Measurements from ENCODE around the gene PCDHA4.
A peak's percentile ranks its signal among the peaks of the same experiment; 100 is the strongest.
"Not testable (repeated sequence)": the region's sequence is repeated elsewhere in the genome, so short reads cannot be mapped to it uniquely, and the experiment has no call there.

Gene PCDHA4

DNA sequence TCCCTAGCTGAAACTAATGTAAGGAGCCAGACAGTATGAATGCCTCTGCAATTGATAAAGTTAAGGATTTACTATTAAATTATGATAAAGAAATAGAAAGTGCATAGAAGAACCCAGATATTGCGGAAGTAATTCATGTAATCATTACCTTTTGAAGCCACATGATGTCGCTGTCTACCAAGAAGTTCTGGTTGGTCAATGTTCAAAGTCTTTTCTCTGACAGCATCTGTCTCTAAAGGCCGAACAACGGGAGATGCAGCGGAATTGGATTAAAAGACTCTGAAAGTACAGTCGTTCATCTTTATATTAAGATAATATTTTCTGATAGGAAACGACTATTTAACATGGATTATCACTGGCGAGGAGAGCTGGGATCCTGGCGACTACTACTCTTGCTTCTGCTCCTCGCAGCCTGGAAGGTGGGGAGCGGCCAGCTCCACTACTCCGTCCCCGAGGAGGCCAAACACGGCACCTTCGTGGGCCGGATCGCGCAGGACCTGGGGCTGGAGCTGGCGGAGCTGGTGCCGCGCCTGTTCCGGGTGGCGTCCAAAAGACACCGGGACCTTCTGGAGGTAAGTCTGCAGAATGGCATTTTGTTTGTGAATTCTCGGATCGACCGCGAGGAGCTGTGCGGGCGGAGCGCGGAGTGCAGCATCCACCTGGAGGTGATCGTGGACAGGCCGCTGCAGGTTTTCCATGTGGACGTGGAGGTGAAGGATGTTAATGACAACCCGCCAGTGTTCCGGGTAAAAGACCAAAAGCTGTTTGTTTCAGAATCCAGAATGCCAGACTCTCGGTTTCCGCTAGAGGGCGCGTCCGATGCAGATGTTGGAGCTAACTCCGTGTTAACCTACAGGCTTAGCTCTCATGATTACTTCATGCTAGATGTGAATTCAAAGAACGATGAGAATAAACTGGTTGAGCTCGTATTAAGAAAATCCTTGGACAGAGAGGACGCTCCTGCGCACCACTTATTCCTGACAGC lies 34.4 kb downstream of the PCDHA4 start, which contains the start of gene PCDHA8:
Gene PCDHA8 (plus strand): TSS at position 210 of the 985 bp plus-strand sequence. CDS start 135 bp downstream, at position 345.
- WGBS (ENCODE audit: insufficient coverage, insufficient read length) = no CpG with 5 or more reads among the region's 47 CpGs
- Histone ChIP-seq H3K4me1 (ENCODE audit: control insufficient read depth, insufficient read depth, low read length) (0 out of 2 replicates have a peak, but pooled peaks cover 2% of the 10 kb centered on the region), H3K36me3 (ENCODE audit: control insufficient read depth, insufficient read depth, low read length) (no peaks in the 10 kb centered on the region), H3K4me3 (ENCODE audit: low read length) (peak within 1 kb of the TSS; percentile 37; the same call in 1 of the 2 replicates), H3K27ac (ENCODE audit: low read length) (no peak within 1 kb of the TSS), H3K27me3 (ENCODE audit: control insufficient read depth, insufficient read depth, low read length) (no peaks in the 10 kb centered on the region), H3K9me3 (ENCODE audit: control insufficient read depth, insufficient read depth, low read length) (no peaks in the 10 kb centered on the region)
- DNase-seq (ENCODE audit: low read depth, low spot score) = no peak

- no CpG with 5 or more reads among the region's 87 CpGs for WGBS (ENCODE audit: insufficient coverage, insufficient read length)
- Histone ChIP-seq H3K36me3 (ENCODE audit: control insufficient read depth, insufficient read depth, low read length) (no peaks in the 10 kb centered on the region), H3K9me3 (ENCODE audit: control insufficient read depth, insufficient read depth, low read length) (no peaks in the 10 kb centered on the region), H3K27me3 (ENCODE audit: control insufficient read depth, insufficient read depth, low read length) (no peaks in the 10 kb centered on the region), H3K4me3 (ENCODE audit: low read length) (no peak overlapping the region), H3K4me1 (ENCODE audit: control insufficient read depth, insufficient read depth, low read length) (0 out of 2 replicates have a peak, but pooled peaks cover 2% of the 10 kb centered on the region), H3K27ac (ENCODE audit: low read length) (no peak overlapping the region)
- no peak for DNase-seq (ENCODE audit: low read depth, low spot score)
Measured at GRCh38 chr5:140842798-140843733, 36.2 kb downstream of the PCDHA4 start.

DNA sequence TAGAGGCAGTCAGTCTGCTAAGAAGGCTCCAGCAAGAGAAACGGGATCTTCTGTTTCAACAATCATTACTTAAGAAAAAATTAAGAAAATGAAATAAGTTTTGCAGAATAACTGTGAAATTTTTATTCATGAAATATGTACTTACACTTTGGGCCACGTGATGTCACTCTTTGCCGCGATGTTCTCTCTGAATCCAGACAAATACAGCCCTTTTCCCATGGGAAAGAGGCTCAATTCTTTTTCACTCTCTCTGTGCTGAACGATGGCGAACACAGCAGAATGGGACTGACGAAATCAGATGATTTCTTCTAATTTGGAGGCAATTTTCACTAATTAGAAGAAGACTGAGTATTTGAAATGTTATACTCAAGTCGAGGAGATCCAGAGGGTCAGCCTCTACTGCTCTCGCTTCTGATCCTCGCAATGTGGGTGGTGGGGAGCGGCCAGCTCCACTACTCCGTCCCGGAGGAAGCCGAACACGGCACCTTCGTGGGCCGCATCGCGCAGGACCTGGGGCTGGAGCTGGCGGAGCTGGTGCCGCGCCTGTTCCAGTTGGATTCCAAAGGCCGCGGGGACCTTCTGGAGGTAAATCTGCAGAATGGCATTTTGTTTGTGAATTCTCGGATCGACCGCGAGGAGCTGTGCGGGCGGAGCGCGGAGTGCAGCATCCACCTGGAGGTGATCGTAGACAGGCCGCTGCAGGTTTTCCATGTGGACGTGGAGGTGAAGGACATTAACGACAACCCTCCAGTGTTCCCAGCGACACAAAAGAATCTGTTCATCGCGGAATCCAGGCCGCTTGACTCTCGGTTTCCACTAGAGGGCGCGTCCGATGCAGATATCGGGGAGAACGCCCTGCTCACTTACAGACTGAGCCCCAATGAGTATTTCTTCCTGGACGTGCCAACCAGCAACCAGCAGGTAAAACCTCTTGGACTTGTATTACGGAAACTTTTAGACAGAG lies 41.6 kb downstream of the PCDHA4 start, which contains the start of gene PCDHA9:
Gene PCDHA9 (plus strand): TSS at position 244 of the 964 bp plus-strand sequence. CDS start 114 bp downstream, at position 358.
- not testable (repeated sequence) for H3K4me3 ChIP-seq (ENCODE audit: low read length); H3K4me1 ChIP-seq (ENCODE audit: control insufficient read depth, insufficient read depth, low read length); H3K36me3 ChIP-seq (ENCODE audit: control insufficient read depth, insufficient read depth, low read length); DNase-seq (ENCODE audit: low read depth, low spot score); H3K27me3 ChIP-seq (ENCODE audit: control insufficient read depth, insufficient read depth, low read length); H3K27ac ChIP-seq (ENCODE audit: low read length); H3K9me3 ChIP-seq (ENCODE audit: control insufficient read depth, insufficient read depth, low read length)
- no CpG with 5 or more reads among the region's 48 CpGs for WGBS (ENCODE audit: insufficient coverage, insufficient read length)

DNA sequence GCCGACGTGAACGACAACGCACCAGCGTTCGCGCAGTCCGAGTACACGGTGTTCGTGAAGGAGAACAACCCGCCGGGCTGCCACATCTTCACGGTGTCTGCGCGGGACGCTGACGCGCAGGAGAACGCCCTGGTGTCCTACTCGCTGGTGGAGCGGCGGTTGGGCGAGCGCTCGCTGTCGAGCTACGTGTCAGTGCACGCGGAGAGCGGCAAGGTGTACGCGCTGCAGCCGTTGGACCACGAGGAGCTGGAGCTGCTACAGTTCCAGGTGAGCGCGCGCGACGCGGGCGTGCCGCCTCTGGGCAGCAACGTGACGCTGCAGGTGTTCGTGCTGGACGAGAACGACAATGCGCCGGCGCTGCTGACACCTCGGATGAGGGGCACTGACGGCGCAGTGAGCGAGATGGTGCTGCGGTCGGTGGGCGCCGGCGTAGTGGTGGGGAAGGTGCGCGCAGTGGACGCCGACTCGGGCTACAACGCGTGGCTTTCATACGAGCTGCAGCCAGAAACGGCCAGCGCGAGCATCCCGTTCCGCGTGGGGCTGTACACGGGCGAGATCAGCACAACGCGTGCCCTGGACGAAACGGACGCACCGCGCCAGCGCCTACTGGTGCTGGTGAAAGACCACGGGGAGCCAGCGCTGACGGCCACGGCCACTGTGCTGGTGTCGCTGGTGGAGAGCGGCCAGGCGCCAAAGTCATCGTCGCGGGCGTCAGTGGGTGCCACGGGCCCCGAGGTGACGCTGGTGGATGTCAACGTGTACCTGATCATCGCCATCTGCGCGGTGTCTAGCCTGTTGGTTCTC lies 43.2 kb downstream of the PCDHA4 start:
- not testable (repeated sequence) for H3K27ac ChIP-seq (ENCODE audit: low read length); H3K4me3 ChIP-seq (ENCODE audit: low read length); DNase-seq (ENCODE audit: low read depth, low spot score); H3K36me3 ChIP-seq (ENCODE audit: control insufficient read depth, insufficient read depth, low read length); H3K27me3 ChIP-seq (ENCODE audit: control insufficient read depth, insufficient read depth, low read length); H3K9me3 ChIP-seq (ENCODE audit: control insufficient read depth, insufficient read depth, low read length); H3K4me1 ChIP-seq (ENCODE audit: control insufficient read depth, insufficient read depth, low read length)
- WGBS (ENCODE audit: insufficient coverage, insufficient read length) = no CpG with 5 or more reads among the region's 101 CpGs

- no peak for DNase-seq (ENCODE audit: low read depth, low spot score)
Measured at GRCh38 chr5:140855772-140856674, 49.2 kb downstream of the PCDHA4 start, which contains the start of gene PCDHA10. Gene PCDHA10, plus strand, starts transcription at chr5:140855897. Its CDS starts 152 bp downstream, at chr5:140856049.

DNA sequence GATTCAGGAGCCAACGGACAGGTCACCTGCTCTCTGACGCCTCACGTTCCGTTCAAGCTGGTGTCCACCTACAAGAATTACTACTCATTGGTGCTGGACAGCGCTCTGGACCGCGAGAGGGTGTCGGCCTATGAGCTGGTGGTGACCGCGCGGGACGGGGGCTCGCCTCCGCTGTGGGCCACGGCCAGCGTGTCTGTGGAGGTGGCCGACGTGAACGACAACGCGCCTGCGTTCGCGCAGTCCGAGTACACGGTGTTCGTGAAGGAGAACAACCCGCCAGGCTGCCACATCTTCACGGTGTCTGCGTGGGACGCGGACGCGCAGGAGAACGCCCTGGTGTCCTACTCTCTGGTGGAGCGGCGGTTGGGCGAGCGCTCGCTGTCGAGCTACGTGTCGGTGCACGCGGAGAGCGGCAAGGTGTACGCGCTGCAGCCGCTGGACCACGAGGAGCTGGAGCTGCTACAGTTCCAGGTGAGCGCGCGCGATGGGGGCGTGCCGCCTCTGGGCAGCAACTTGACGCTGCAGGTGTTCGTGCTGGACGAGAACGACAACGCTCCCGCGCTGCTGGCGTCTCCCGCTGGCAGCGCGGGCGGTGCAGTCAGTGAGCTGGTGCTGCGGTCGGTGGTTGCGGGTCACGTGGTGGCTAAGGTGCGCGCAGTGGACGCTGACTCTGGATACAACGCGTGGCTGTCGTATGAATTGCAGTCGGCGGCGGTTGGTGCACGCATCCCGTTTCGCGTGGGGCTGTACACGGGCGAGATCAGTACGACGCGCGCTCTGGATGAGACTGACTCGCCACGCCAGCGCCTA lies 50.5 kb downstream of the PCDHA4 start:
- H3K27me3 ChIP-seq (ENCODE audit: control insufficient read depth, insufficient read depth, low read length) = no peaks in the 10 kb centered on the region
- no CpG with 5 or more reads among the region's 94 CpGs for WGBS (ENCODE audit: insufficient coverage, insufficient read length)
- H3K27ac ChIP-seq (ENCODE audit: low read length) = no peak overlapping the region
- no peak for DNase-seq (ENCODE audit: low read depth, low spot score)
- H3K36me3 ChIP-seq (ENCODE audit: control insufficient read depth, insufficient read depth, low read length) = peaks cover 4% of the 10 kb centered on the region; the same call in 1 of the 2 replicates
- H3K4me1 ChIP-seq (ENCODE audit: control insufficient read depth, insufficient read depth, low read length) = peaks cover 1% of the 10 kb centered on the region; the same call in 1 of the 2 replicates
- no peaks in the 10 kb centered on the region for H3K9me3 ChIP-seq (ENCODE audit: control insufficient read depth, insufficient read depth, low read length)
- H3K4me3 ChIP-seq (ENCODE audit: low read length) = no peak overlapping the region

More at GRCh38 chr5:140855772-140856674, 49.2 kb downstream of the PCDHA4 start, which contains the start of gene PCDHA10:
- Histone ChIP-seq H3K4me1 (ENCODE audit: control insufficient read depth, insufficient read depth, low read length) (peaks cover 1% of the 10 kb centered on the region; the same call in 1 of the 2 replicates), H3K9me3 (ENCODE audit: control insufficient read depth, insufficient read depth, low read length) (no peaks in the 10 kb centered on the region), H3K27ac (ENCODE audit: low read length) (no peak within 1 kb of the TSS), H3K36me3 (ENCODE audit: control insufficient read depth, insufficient read depth, low read length) (peaks cover 4% of the 10 kb centered on the region; the same call in 1 of the 2 replicates), H3K4me3 (ENCODE audit: low read length) (peak within 1 kb of the TSS; percentile 65; the same call in 1 of the 2 replicates), H3K27me3 (ENCODE audit: control insufficient read depth, insufficient read depth, low read length) (no peaks in the 10 kb centered on the region)
- no CpG with 5 or more reads among the region's 44 CpGs for WGBS (ENCODE audit: insufficient coverage, insufficient read length)

DNA sequence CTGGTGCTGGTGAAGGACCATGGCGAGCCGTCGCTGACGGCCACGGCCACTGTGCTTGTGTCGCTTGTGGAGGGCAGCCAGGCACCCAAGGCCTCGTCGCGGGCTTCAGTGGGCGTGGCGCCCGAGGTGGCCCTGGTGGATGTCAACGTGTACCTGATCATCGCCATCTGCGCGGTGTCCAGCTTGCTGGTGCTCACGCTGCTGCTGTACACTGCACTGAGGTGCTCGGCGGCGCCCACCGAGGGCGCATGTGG lies 51.0 kb downstream of the PCDHA4 start:
- Histone ChIP-seq H3K36me3 (ENCODE audit: control insufficient read depth, insufficient read depth, low read length) (peaks cover 10% of the 10 kb centered on the region; the same call in 1 of the 2 replicates), H3K4me3 (ENCODE audit: low read length) (no peak overlapping the region), H3K27ac (ENCODE audit: low read length) (no peak overlapping the region), H3K27me3 (ENCODE audit: control insufficient read depth, insufficient read depth, low read length) (no peaks in the 10 kb centered on the region), H3K9me3 (ENCODE audit: control insufficient read depth, insufficient read depth, low read length) (no peaks in the 10 kb centered on the region), H3K4me1 (ENCODE audit: control insufficient read depth, insufficient read depth, low read length) (peaks cover 1% of the 10 kb centered on the region; the same call in 1 of the 2 replicates)
- no peak for DNase-seq (ENCODE audit: low read depth, low spot score)
- WGBS (ENCODE audit: insufficient coverage, insufficient read length) = no CpG with 5 or more reads among the region's 22 CpGs

Data from iPS DF 6.9 (cell line).